ENCODE results near the gene FBLN2. TPM values are rescaled to one million over a fixed set of nuclear protein-coding genes. Genes with fewer than 3 reads are reported as not detected.

Gene FBLN2
- total and polyA plus RNA-seq, 8 donors = 1.8 to 143 (median 11.9) TPM

DNA sequence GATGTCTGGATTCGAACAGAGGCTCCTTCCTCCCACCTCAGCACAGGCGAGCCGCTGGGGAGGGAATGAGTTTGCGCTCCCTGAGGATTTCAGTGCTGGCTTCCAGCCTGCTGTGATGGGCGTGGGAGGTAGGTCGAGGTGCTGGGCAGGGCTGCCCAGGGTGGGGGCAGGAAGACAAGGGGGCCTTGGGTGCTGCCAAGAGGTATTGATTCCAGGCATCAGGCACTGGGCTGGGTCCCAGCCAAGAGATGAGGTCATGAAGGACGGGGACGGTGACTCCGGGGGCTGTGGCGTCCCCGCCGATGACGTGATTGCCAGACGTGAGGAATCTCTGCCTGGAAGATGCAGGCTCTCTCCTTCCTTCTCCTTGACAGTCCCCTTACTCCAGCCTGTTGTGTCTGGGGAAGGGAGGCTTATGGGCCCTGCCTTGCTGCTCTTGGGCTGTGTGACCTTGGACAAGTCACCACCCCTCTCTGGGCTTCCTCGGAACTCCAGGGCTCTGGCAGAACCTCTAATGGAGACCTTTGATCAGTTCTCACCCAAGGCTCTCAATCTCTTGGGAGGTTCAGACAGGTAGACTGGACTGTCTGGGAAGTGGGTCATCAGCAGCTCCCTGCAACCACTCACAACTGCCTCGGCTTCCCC is 116.8 kb downstream of the FBLN2 start:
- Histone ChIP-seq H3K9me3 (no peaks in the 10 kb centered on the region), H3K27me3 (peaks cover 0 to 72% (median 10%) of the 10 kb centered on the region in 3 donors), H3K27ac (no peak overlapping the region), H3K36me3 (no peaks in the 10 kb centered on the region), H3K4me1 (no peaks in the 10 kb centered on the region), H3K4me3 (no peak overlapping the region)
- intact Hi-C loops (cut with DNase I; ENCODE audit: low total_unique reads) = no loop called here
- TF ChIP-seq, protein P1, sequence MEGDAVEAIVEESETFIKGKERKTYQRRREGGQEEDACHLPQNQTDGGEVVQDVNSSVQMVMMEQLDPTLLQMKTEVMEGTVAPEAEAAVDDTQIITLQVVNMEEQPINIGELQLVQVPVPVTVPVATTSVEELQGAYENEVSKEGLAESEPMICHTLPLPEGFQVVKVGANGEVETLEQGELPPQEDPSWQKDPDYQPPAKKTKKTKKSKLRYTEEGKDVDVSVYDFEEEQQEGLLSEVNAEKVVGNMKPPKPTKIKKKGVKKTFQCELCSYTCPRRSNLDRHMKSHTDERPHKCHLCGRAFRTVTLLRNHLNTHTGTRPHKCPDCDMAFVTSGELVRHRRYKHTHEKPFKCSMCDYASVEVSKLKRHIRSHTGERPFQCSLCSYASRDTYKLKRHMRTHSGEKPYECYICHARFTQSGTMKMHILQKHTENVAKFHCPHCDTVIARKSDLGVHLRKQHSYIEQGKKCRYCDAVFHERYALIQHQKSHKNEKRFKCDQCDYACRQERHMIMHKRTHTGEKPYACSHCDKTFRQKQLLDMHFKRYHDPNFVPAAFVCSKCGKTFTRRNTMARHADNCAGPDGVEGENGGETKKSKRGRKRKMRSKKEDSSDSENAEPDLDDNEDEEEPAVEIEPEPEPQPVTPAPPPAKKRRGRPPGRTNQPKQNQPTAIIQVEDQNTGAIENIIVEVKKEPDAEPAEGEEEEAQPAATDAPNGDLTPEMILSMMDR (IDR thresholded peaks at IDR 0.05) = no peak
- no peak for TF ChIP-seq EP300 (IDR thresholded peaks at IDR 0.05)
- TF ChIP-seq POLR2AphosphoS5 (IDR thresholded peaks at IDR 0.05) = no peak
- TF ChIP-seq POLR2A (IDR thresholded peaks at IDR 0.05) = no peak
- WGBS, 5 donors = 63 to 74% (median 65%) methylated on average over 9 to 16 of the region's 16 CpGs
- no peak for DNase-seq

DNA sequence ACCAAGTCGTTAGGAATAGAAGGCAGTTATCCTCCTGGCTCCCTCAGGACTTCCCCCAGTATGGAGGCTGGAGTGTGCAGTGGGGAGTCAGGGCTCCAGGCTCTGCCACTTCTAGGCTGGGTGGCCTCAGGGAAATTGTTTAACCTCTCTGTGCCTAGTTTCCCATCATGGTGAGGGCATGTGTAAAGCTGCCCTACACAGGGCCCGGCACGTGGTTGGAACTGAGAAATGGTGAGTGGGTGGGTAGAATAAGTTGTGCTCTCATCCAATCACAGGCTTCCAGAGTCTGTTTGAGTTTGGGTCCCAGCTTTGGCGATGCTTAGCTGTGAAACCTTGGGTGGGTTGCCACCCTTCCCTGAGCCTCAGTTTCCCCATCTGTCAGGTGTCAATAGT is 117.3 kb downstream of the FBLN2 start:
- Histone ChIP-seq H3K27ac (no peak overlapping the region), H3K9me3 (no peaks in the 10 kb centered on the region), H3K36me3 (no peaks in the 10 kb centered on the region), H3K4me1 (no peaks in the 10 kb centered on the region), H3K4me3 (no peak overlapping the region), H3K27me3 (peaks cover 0 to 72% (median 10%) of the 10 kb centered on the region in 3 donors)
- no peak for DNase-seq
- intact Hi-C loops (cut with DNase I; ENCODE audit: low total_unique reads) = no loop called here
- TF ChIP-seq, protein P1 (IDR thresholded peaks at IDR 0.05) = no peak
- TF ChIP-seq EP300 (IDR thresholded peaks at IDR 0.05) = no peak
- TF ChIP-seq POLR2AphosphoS5 (IDR thresholded peaks at IDR 0.05) = no peak
- no peak for TF ChIP-seq POLR2A (IDR thresholded peaks at IDR 0.05)
- WGBS, 5 donors = 59 to 79% (median 71%) methylated on average over 4 of the region's 4 CpGs

DNA sequence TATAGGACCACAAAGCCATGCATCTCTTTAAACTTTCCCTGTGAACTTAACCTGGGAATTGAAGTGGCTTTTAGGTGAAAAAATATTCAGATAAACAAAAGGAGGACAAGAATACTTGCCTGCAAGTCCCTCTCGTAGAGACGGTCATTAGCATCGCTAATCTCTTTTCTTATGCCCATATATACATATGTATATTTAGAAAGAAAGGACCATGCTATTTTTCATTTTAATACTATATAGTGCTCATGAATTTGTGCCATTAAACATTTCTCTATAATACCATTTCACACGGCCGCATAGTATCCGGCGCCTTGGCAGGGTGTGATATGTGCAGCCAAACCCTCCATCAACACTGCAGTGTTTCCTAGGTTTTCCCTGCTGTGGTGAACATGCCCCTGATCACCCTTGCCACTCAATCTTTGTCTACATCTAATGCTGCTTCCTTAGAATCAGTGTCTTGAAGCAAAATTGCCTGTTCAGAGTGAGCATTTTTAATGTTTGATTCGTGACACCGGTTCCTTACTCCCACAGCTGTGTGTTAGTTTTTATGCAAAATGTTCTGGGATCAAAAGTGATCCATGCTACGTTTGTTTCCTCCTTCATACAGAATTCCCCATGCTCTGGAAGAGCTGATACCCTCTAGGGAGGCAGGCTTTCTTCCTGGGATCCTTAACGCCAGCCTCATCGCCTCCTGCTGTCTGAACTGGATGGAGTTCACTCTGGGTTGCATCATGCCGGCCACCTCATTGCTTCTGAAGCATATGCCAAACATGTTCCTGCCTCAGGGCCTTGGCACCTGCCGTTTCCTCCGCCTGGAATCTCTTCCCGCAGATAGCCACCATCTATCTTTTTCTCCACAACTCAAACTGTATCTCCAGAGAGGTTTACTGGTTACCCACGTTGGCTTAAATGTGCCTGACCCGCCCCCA is 118.1 kb downstream of the FBLN2 start:
- Histone ChIP-seq H3K27me3 (peaks cover 0 to 71% (median 10%) of the 10 kb centered on the region in 3 donors), H3K9me3 (no peaks in the 10 kb centered on the region), H3K4me1 (no peaks in the 10 kb centered on the region), H3K36me3 (no peaks in the 10 kb centered on the region), H3K4me3 (no peak overlapping the region), H3K27ac (no peak overlapping the region)
- no peak for DNase-seq
- 68 to 73% (median 72%) methylated on average over 18 of the region's 18 CpGs for WGBS, 5 donors
- TF ChIP-seq EP300 (IDR thresholded peaks at IDR 0.05) (no peak), POLR2A (IDR thresholded peaks at IDR 0.05) (no peak), POLR2AphosphoS5 (IDR thresholded peaks at IDR 0.05) (no peak)
- TF ChIP-seq, protein P1 (IDR thresholded peaks at IDR 0.05) = no peak
- intact Hi-C loops (cut with DNase I; ENCODE audit: low total_unique reads) = no loop called here

DNA sequence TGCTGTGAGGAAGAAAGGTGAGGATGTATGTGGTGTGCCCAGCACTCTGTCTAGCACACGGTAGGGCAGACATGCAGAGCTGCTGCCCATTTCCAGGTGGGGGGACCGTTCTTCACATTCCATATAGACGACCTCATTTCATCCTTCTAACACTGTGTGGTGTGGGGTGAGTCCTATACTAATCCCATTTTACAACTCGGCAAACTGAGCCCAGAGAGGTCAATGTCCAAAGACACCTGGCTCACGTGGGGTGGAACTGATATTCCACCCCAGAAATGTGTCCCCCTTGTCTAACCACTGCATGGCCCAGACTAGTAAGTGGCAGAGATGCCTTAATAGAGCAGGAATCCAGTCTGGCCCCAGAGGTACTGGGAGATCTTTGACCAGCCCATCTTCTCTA is 119.2 kb downstream of the FBLN2 start:
- intact Hi-C loops (cut with DNase I; ENCODE audit: low total_unique reads) = no loop called here
- no peak for DNase-seq
- no peaks in the 10 kb centered on the region for H3K4me1 ChIP-seq
- H3K36me3 ChIP-seq = no peaks in the 10 kb centered on the region
- peaks cover 0 to 79% (median 10%) of the 10 kb centered on the region in 3 donors for H3K27me3 ChIP-seq
- peaks cover 0 to 7% (median 0%) of the 10 kb centered on the region in 4 donors for H3K9me3 ChIP-seq
- TF ChIP-seq POLR2AphosphoS5 (IDR thresholded peaks at IDR 0.05) = no peak
- no peak for TF ChIP-seq POLR2A (IDR thresholded peaks at IDR 0.05)
- no peak for TF ChIP-seq EP300 (IDR thresholded peaks at IDR 0.05)
- TF ChIP-seq, protein P1 (IDR thresholded peaks at IDR 0.05) = no peak
- no peak overlapping the region for H3K27ac ChIP-seq
- WGBS, 5 donors = 55 to 69% (median 61%) methylated on average over 5 of the region's 5 CpGs
- no peak overlapping the region for H3K4me3 ChIP-seq
